IMR-90 (cell line): Measurements from ENCODE around the gene PRPF4. TPM values are rescaled to one million over a fixed set of nuclear protein-coding genes. Genes with fewer than 3 reads are reported as not detected.

Experiments used
- ATAC-seq: fragments of 200-7000 bp; cut with Tn5 transposase; 2 replicates; pipeline ENCODE4 v1.9.1; 2020; ENCODE audit warnings: low read depth, mild to moderate bottlenecking, moderate library complexity
- BruUV-seq: library from RNA; stranded (reverse); fragments of 400-500 nt; replicated peaks from 2 replicates; lab custom pipeline; 2021; lab: Mats Ljungman, UMichigan
- CTCF ChIA-PET: fragments of 300-600 bp; formaldehyde crosslinking; extraction: SDS; loops from one replicate; lab custom pipeline; 2021; ENCODE audit warnings: antibody characterized with exemption; lab: Yijun Ruan, JAX
- POLR2A ChIA-PET: fragments of 300-600 bp; sonication (Branson Sonifier 250); formaldehyde crosslinking; loops from one replicate; lab custom pipeline; 2022; ENCODE audit warnings: antibody characterized with exemption; ENCODE audit not compliant: unreplicated experiment; lab: Charles Lee
- DNase-seq: peaks from one replicate; pipeline ENCODE4 v3.0.0; 2013
- H2AFZ ChIP-seq: replicated peaks from 2 replicates; pipeline ENCODE3; 2013; ENCODE audit warnings: low read length, mild to moderate bottlenecking; ENCODE audit not compliant: poor library complexity
- H2AK5ac ChIP-seq: 2 replicates; pipeline ENCODE4 v1.6.1; 2013; ENCODE audit warnings: low read depth, low read length, inconsistent platforms
- H2AK9ac ChIP-seq: replicated peaks from 2 replicates; pipeline ENCODE3; 2013; ENCODE audit warnings: mild to moderate bottlenecking, low read depth, low read length, moderate library complexity; ENCODE audit not compliant: poor library complexity
- H2BK120ac ChIP-seq: 2 replicates; pipeline ENCODE4 v1.6.1; 2013; ENCODE audit warnings: low read depth, low read length, inconsistent platforms
- H2BK15ac ChIP-seq: 3 replicates; pipeline ENCODE4 v1.6.1; 2013; ENCODE audit warnings: low read depth, low read length, inconsistent platforms
- H2BK20ac ChIP-seq: 2 replicates; pipeline ENCODE4 v1.6.1; 2013; ENCODE audit warnings: low read depth, mild to moderate bottlenecking, inconsistent platforms, low read length, moderate library complexity
- H2BK5ac ChIP-seq: 2 replicates; pipeline ENCODE4 v1.6.1; 2013; ENCODE audit warnings: mild to moderate bottlenecking, low read depth, low read length, inconsistent platforms; ENCODE audit not compliant: poor library complexity, severe bottlenecking
- H3K14ac ChIP-seq: replicated peaks from 2 replicates; pipeline ENCODE4 v1.6.1; 2013; ENCODE audit warnings: low read depth, low read length, inconsistent platforms
- H3K18ac ChIP-seq: 2 replicates; pipeline ENCODE4 v1.6.1; 2013; ENCODE audit warnings: low read depth, low read length, control low read depth
- H3K23ac ChIP-seq: 2 replicates; pipeline ENCODE4 v1.6.1; 2013; ENCODE audit warnings: low read depth, low read length, inconsistent platforms
- H3K27ac ChIP-seq: 2 replicates; pipeline ENCODE4 v1.5.1; 2013; ENCODE audit warnings: mild to moderate bottlenecking, control low read depth, low read length; ENCODE audit not compliant: insufficient read depth
- H3K27me3 ChIP-seq: 2 replicates; pipeline ENCODE4 v1.6.1; 2013; ENCODE audit warnings: low read length; ENCODE audit not compliant: control insufficient read depth, insufficient read depth
- H3K36me3 ChIP-seq: 2 replicates; pipeline ENCODE4 v1.6.1; 2013; ENCODE audit warnings: low read length, mixed read lengths; ENCODE audit not compliant: control insufficient read depth, insufficient read depth
- H3K4ac ChIP-seq: 2 replicates; pipeline ENCODE4 v1.6.1; 2013; ENCODE audit warnings: low read depth, low read length, inconsistent platforms
- H3K4me1 ChIP-seq: 2 replicates; pipeline ENCODE4 v1.6.1; 2013; ENCODE audit warnings: low read length, mixed read lengths; ENCODE audit not compliant: control insufficient read depth, insufficient read depth
- H3K4me2 ChIP-seq: 2 replicates; pipeline ENCODE4 v1.6.1; 2013; ENCODE audit warnings: low read depth, mild to moderate bottlenecking, control low read depth, low read length, moderate library complexity
- H3K4me3 ChIP-seq: 2 replicates; pipeline ENCODE4 v1.5.1; 2013; ENCODE audit warnings: low read depth, mild to moderate bottlenecking, control low read depth, low read length, moderate library complexity; ENCODE audit not compliant: insufficient read depth
- H3K56ac ChIP-seq: 2 replicates; pipeline ENCODE4 v1.6.1; 2013; ENCODE audit warnings: low read length, inconsistent platforms; ENCODE audit not compliant: insufficient read depth; ENCODE audit errors: extremely low read depth
- H3K79me1 ChIP-seq, 2 experiments: 2 replicates each; pipeline ENCODE4 v1.6.1; 2013; ENCODE audit warnings: low read length in 2 of 2, inconsistent platforms in 1 of 2, low read depth in 1 of 2
- H3K9ac ChIP-seq: 2 replicates; pipeline ENCODE4 v1.6.1; 2013; ENCODE audit warnings: low read depth, low read length, control low read depth
- H3K9me1 ChIP-seq: 2 replicates; pipeline ENCODE4 v1.6.1; 2013; ENCODE audit warnings: low read length, inconsistent platforms; ENCODE audit not compliant: insufficient read depth
- H3K9me3 ChIP-seq: 2 replicates; pipeline ENCODE4 v1.6.1; 2013; ENCODE audit warnings: low read length; ENCODE audit not compliant: control insufficient read depth, insufficient read depth
- H4K20me1 ChIP-seq: 2 replicates; pipeline ENCODE4 v1.6.1; 2013; ENCODE audit warnings: low read length, inconsistent platforms; ENCODE audit not compliant: insufficient read depth
- H4K5ac ChIP-seq: 2 replicates; pipeline ENCODE4 v1.6.1; 2013; ENCODE audit warnings: mild to moderate bottlenecking, low read depth, low read length, control low read depth
- H4K8ac ChIP-seq, 2 experiments: 2 replicates each; pipeline ENCODE4 v1.6.1; 2013; ENCODE audit warnings: low read depth in 2 of 2, low read length in 2 of 2, control low read depth in 1 of 2, inconsistent platforms in 1 of 2
- H4K91ac ChIP-seq: 2 replicates; pipeline ENCODE4 v1.6.1; 2013; ENCODE audit warnings: low read depth, low read length, inconsistent platforms; ENCODE audit not compliant: insufficient read depth
- CEBPB ChIP-seq: IDR thresholded peaks from 2 replicates; pipeline ENCODE4 v1.6.1; 2012; ENCODE audit warnings: low read depth, low read length, improper control_type of control experiment
- RAD21 ChIP-seq: IDR thresholded peaks from 2 replicates; pipeline ENCODE4 v1.6.1; 2012; ENCODE audit warnings: low read length, improper control_type of control experiment
- dilution Hi-C: fragments of 300-500 bp; cut with HindIII; formaldehyde crosslinking; loops from one replicate; pipeline ENCODE4 v1.14.3; 2018; ENCODE audit warnings: low sequenced_read_pairs; ENCODE audit not compliant: unreplicated experiment
- in situ Hi-C: fragments of 300-500 bp; cut with MboI; formaldehyde crosslinking; loops from 3 replicates; pipeline ENCODE4 v1.14.3; 2019; ENCODE audit warnings: low sequenced_read_pairs, inconsistent platforms, mixed read lengths
- intact Hi-C: fragments of 100-400 bp; cut with micrococcal nuclease; formaldehyde crosslinking; loops from 2 replicates; pipeline ENCODE4 v1.10.0; 2022
- polyA plus RNA-seq, 3 experiments: library from polyadenylated mRNA; depleted of rRNA; stranded (reverse); fragments of >200 nt; gene quantifications; 2 replicates each; pipeline ENCODE4 v1.2.3, GENCODE V29; 2012; ENCODE audit warnings: low replicate concordance in 1 of 3
- total RNA-seq: library from RNA; depleted of rRNA; stranded (reverse); fragments of >200 nt; gene quantifications from 2 replicates; pipeline ENCODE4 v1.2.3, GENCODE V29; 2012

Gene PRPF4
- total and polyA plus RNA-seq, 2 of the 4 experiments (the other 2 are of a cell fraction): 21.4 to 38.0 TPM

DNA sequence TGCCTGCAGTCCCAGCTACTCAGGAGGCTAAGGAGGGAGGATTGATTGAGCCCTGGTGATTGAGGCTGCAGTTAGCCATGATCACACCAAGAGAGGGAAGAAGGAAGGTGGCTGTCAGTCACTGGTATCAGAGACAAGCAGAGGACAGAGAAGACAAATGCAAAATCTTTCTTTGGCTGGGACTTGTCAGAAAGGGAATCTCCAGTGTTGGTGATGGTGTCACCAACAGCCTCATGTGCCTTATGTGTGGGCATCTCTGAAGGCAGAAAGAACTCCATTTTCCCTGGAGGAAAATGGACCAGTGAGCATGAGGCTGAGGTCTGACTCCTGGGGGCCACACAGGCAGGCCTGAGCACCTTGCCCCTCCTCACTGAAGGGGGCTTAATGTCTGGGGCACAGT lies 39.8 kb downstream of the PRPF4 start:
- BruUV-seq: no TSS peak
- no peak overlapping the region for H2BK15ac ChIP-seq
- no peak for DNase-seq

More for the DNA sequence above, 39.8 kb downstream of the PRPF4 start:
- ATAC-seq: no peak
- Histone ChIP-seq H2AK9ac (no peak overlapping the region), H3K14ac (no peak overlapping the region), H3K4me1 (no peaks in the 10 kb centered on the region), H4K8ac (no peak overlapping the region), H3K9me1 (no peaks in the 10 kb centered on the region), H3K9me3 (peaks cover 2% of the 10 kb centered on the region; the same call in 1 of the 2 replicates), H4K91ac (no peak overlapping the region), H3K79me1 (no peaks in the 10 kb centered on the region), H3K4me3 (no peak overlapping the region), H3K27ac (no peak overlapping the region), H2BK5ac (no peak overlapping the region), H4K20me1 (no peaks in the 10 kb centered on the region), H2AFZ (no peak overlapping the region), H3K27me3 (peaks cover 8% of the 10 kb centered on the region; the same call in 1 of the 2 replicates), H2BK120ac (no peak overlapping the region), H3K56ac (no peak overlapping the region), H3K4me2 (no peak overlapping the region), H4K5ac (no peak overlapping the region), H3K36me3 (no peaks in the 10 kb centered on the region), H3K23ac (no peak overlapping the region), H3K9ac (no peak overlapping the region), H2BK20ac (no peak overlapping the region), H2AK5ac (no peak overlapping the region), H3K18ac (no peak overlapping the region), H3K4ac (no peak overlapping the region)
- dilution Hi-C loops: no loop called here
- ChIA-PET POLR2A (no interaction called here), CTCF (no interaction called here)
- TF ChIP-seq CEBPB (no peak), RAD21 (no peak)
- intact Hi-C loops: no loop called here
- in situ Hi-C loops: no loop called here
